Mesenchymal stem cell (in vitro differentiated cells and primary cell): ENCODE results near the gene PLIN5.

Source experiments
- DNase-seq: peaks from one replicate; pipeline ENCODE4 v3.0.0-alpha.2; 2013
- H2AFZ ChIP-seq: one replicate; pipeline ENCODE4 v1.6.1; 2013; ENCODE audit warnings: low read depth, mild to moderate bottlenecking, control low read depth, inconsistent platforms, low read length, moderate library complexity
- H2AK5ac ChIP-seq: 2 replicates; pipeline ENCODE4 v1.6.1; 2013; ENCODE audit warnings: low read length, moderate library complexity, mild to moderate bottlenecking, inconsistent platforms; ENCODE audit not compliant: severe bottlenecking
- H2BK120ac ChIP-seq: one replicate; pipeline ENCODE4 v1.6.1; 2013; ENCODE audit warnings: low read depth, mild to moderate bottlenecking, inconsistent platforms, low read length, moderate library complexity
- H2BK12ac ChIP-seq, 2 experiments: one replicate each; pipeline ENCODE4 v1.6.1; 2013; ENCODE audit warnings: inconsistent platforms in 2 of 2, low read length in 2 of 2, mild to moderate bottlenecking in 2 of 2, moderate library complexity in 2 of 2, control low read depth in 1 of 2
- H2BK15ac ChIP-seq: one replicate; pipeline ENCODE4 v1.6.1; 2013; ENCODE audit warnings: mild to moderate bottlenecking, low read depth, inconsistent platforms; ENCODE audit not compliant: poor library complexity, severe bottlenecking
- H2BK5ac ChIP-seq: 2 replicates; pipeline ENCODE4 v1.6.1; 2013; ENCODE audit warnings: low read depth, mild to moderate bottlenecking, low read length, control low read depth, inconsistent platforms; ENCODE audit not compliant: poor library complexity, severe bottlenecking
- H3K14ac ChIP-seq, 2 experiments: one replicate each; pipeline ENCODE4 v1.6.1; 2013; ENCODE audit warnings: inconsistent platforms in 2 of 2, low read length in 2 of 2, control low read depth in 1 of 2, mild to moderate bottlenecking in 1 of 2, moderate library complexity in 1 of 2
- H3K18ac ChIP-seq, 2 experiments: one replicate each; pipeline ENCODE4 v1.6.1; 2013; ENCODE audit warnings: inconsistent platforms in 2 of 2, low read length in 2 of 2, control low read depth in 1 of 2, low read depth in 1 of 2, mild to moderate bottlenecking in 1 of 2
- H3K23ac ChIP-seq, 2 experiments: one replicate each; pipeline ENCODE4 v1.6.1; 2013; ENCODE audit warnings: inconsistent platforms in 2 of 2, low read length in 2 of 2, mild to moderate bottlenecking in 2 of 2, moderate library complexity in 2 of 2, control low read depth in 1 of 2
- H3K27ac ChIP-seq: 2 replicates; pipeline ENCODE4 v1.5.1; 2013; ENCODE audit warnings: mild to moderate bottlenecking, moderate library complexity, low read length, control low read depth, inconsistent platforms; ENCODE audit not compliant: poor library complexity, severe bottlenecking
- H3K27me3 ChIP-seq, 2 experiments: 2 replicates each; pipeline versions ENCODE4 v1.6.1 to v1.7.0; 2013; ENCODE audit warnings: low read length in 2 of 2, mild to moderate bottlenecking in 2 of 2, moderate library complexity in 2 of 2, control low read depth in 1 of 2, inconsistent platforms in 1 of 2; ENCODE audit not compliant: control insufficient read depth in 1 of 2, insufficient read depth in 1 of 2
- H3K36me3 ChIP-seq, 2 experiments: 2 replicates each; pipeline versions ENCODE4 v1.6.1 to v1.7.0; 2013; ENCODE audit warnings: low read length in 2 of 2, control low read depth in 1 of 2, inconsistent platforms in 1 of 2, low read depth in 1 of 2, mild to moderate bottlenecking in 1 of 2; ENCODE audit not compliant: insufficient read depth in 2 of 2, control insufficient read depth in 1 of 2
- H3K4ac ChIP-seq, 2 experiments: one replicate each; pipeline ENCODE4 v1.6.1; 2013; ENCODE audit warnings: inconsistent platforms in 2 of 2, low read length in 2 of 2, mild to moderate bottlenecking in 2 of 2, moderate library complexity in 2 of 2, control low read depth in 1 of 2, low read depth in 1 of 2
- H3K4me1 ChIP-seq: 2 replicates; pipeline ENCODE4 v1.6.1; 2013; ENCODE audit warnings: low read depth, low read length, control low read depth; ENCODE audit not compliant: control insufficient read depth, insufficient read depth
- H3K4me2 ChIP-seq: 2 replicates; pipeline ENCODE4 v1.6.1; 2013; ENCODE audit warnings: low read length, mild to moderate bottlenecking, inconsistent platforms; ENCODE audit not compliant: poor library complexity, severe bottlenecking
- H3K4me3 ChIP-seq, 2 experiments: 2 replicates each; pipeline versions ENCODE4 v1.5.1 to v1.7.0; 2013; ENCODE audit warnings: low read length in 2 of 2, mild to moderate bottlenecking in 2 of 2, control low read depth in 1 of 2, low read depth in 1 of 2; ENCODE audit not compliant: insufficient read depth in 1 of 2
- H3K79me1 ChIP-seq: replicated peaks from 2 replicates; pipeline ENCODE4 v1.6.1; 2013; ENCODE audit warnings: mild to moderate bottlenecking, control low read depth, low read length, inconsistent platforms; ENCODE audit not compliant: poor library complexity, severe bottlenecking
- H3K9ac ChIP-seq: 2 replicates; pipeline ENCODE4 v1.7.0; 2013; ENCODE audit warnings: mild to moderate bottlenecking, low read length, moderate library complexity
- H3K9me3 ChIP-seq: 2 replicates; pipeline ENCODE4 v1.7.0; 2013; ENCODE audit warnings: mild to moderate bottlenecking, low read length; ENCODE audit not compliant: control insufficient read depth
- H4K8ac ChIP-seq: one replicate; pipeline ENCODE4 v1.6.1; 2013; ENCODE audit warnings: inconsistent platforms, mild to moderate bottlenecking, low read length, moderate library complexity
- H4K91ac ChIP-seq: one replicate; pipeline ENCODE4 v1.6.1; 2013; ENCODE audit warnings: mild to moderate bottlenecking, low read length, inconsistent platforms
- WGBS: methylation state at CpG from one replicate; pipeline ENCODE4 v1.1.7; 2013; ENCODE audit warnings: mixed read lengths; 5-methylcytosine and 5-hydroxymethylcytosine counted together

PLIN5 gene

GRCh38 chr19:4517451-4518057, 17.5 kb downstream of the PLIN5 start:
- no peaks in the 10 kb centered on the region for H3K36me3 ChIP-seq
- WGBS = 91% methylated on average over 24 of the region's 24 CpGs
- no peak overlapping the region for H3K27ac ChIP-seq
- peaks cover 25% of the 10 kb centered on the region for H3K4me1 ChIP-seq
- H2BK120ac ChIP-seq = no peak overlapping the region
- DNase-seq = no peak
- no peak overlapping the region for H3K14ac ChIP-seq
- no peak overlapping the region for H3K4ac ChIP-seq
- no peak overlapping the region for H3K23ac ChIP-seq
- H2BK5ac ChIP-seq = no peak overlapping the region
- peak overlapping the region in 1 of 2 experiments; percentile 10 for H3K4me3 ChIP-seq
- H3K9me3 ChIP-seq = no peaks in the 10 kb centered on the region
- no peak overlapping the region for H2AK5ac ChIP-seq
- H2BK15ac ChIP-seq = no peak overlapping the region
- peaks cover 0 to 25% of the 10 kb centered on the region in 2 experiments for H3K27me3 ChIP-seq
- no peak overlapping the region for H3K4me2 ChIP-seq
- H3K18ac ChIP-seq = no peak overlapping the region
- H2BK12ac ChIP-seq = no peak overlapping the region
- H4K8ac ChIP-seq = no peak overlapping the region
- H4K91ac ChIP-seq = no peak overlapping the region
- no peak overlapping the region for H2AFZ ChIP-seq
- H3K9ac ChIP-seq = no peak overlapping the region
- H3K79me1 ChIP-seq = no peaks in the 10 kb centered on the region

- Histone ChIP-seq H3K36me3 (no peaks in the 10 kb centered on the region), H2AK5ac (no peak overlapping the region), H2BK15ac (no peak overlapping the region), H3K27ac (no peak overlapping the region), H3K27me3 (peaks cover 0 to 25% of the 10 kb centered on the region in 2 experiments), H3K9me3 (no peaks in the 10 kb centered on the region), H2BK12ac (no peak overlapping the region), H2AFZ (no peak overlapping the region), H3K14ac (no peak overlapping the region), H2BK5ac (no peak overlapping the region), H3K79me1 (no peaks in the 10 kb centered on the region), H3K9ac (peak overlapping the region; percentile 36), H4K8ac (no peak overlapping the region), H4K91ac (peak overlapping the region; percentile 46), H2BK120ac (no peak overlapping the region), H3K4me3 (no peak overlapping the region), H3K4me1 (peaks cover 25% of the 10 kb centered on the region), H3K23ac (no peak overlapping the region), H3K4ac (no peak overlapping the region), H3K4me2 (no peak overlapping the region), H3K18ac (no peak overlapping the region)
- DNase-seq = no peak
- whole genome bisulfite sequencing = 74% methylated on average over 8 of the region's 8 CpGs
Measured at GRCh38 chr19:4516939-4517300, 18.1 kb downstream of the PLIN5 start.

DNA sequence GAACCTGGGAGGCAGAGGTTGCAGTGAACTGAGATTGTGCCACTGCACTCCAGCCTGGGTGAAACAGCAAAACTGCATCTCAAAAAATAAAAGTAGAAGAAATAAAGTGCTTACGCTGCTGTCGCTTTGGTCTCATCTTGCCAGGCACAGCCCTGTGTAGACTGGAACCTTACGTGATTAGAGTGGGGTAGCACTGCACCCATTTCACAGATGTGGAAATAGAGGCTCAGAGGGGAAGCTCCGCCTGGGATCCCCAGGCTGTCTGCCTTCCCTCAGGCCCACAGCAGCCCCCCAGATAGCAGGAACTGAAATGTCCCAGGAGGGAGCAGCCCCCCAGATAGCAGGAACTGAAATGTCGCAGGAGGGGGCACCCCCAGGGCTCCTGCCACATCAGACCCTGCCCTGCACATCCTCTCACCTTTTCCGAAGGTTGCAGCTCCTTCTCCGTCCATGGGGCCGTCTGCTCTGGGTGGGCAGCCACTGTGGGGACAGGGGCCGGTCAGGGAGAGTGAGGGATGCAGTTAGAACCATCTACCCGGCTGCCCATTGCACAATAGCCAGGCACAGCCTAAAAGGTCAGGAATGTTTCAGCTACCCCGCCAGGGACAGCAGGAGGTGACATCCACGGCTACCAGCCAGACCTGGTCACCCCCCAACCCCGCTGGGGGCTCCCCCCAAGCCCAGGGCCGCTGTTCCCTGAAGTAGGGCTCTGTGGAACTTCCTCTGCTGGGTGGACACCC, 18.7 kb downstream of the PLIN5 start:
- no peak overlapping the region for H3K23ac ChIP-seq
- H2BK120ac ChIP-seq = no peak overlapping the region
- no peak overlapping the region for H4K91ac ChIP-seq
- no peak overlapping the region for H3K14ac ChIP-seq
- no peak overlapping the region for H3K18ac ChIP-seq
- H2AK5ac ChIP-seq = no peak overlapping the region
- no peaks in the 10 kb centered on the region for H3K9me3 ChIP-seq
- peaks cover 21% of the 10 kb centered on the region for H3K4me1 ChIP-seq
- no peak overlapping the region for H3K27ac ChIP-seq
- H3K36me3 ChIP-seq = no peaks in the 10 kb centered on the region
- WGBS = 81% methylated on average over 14 of the region's 14 CpGs
- H2BK15ac ChIP-seq = no peak overlapping the region
- no peak overlapping the region for H3K4me3 ChIP-seq
- H2AFZ ChIP-seq = no peak overlapping the region
- peaks cover 0 to 25% of the 10 kb centered on the region in 2 experiments for H3K27me3 ChIP-seq
- no peak overlapping the region for H3K4me2 ChIP-seq
- H3K9ac ChIP-seq = no peak overlapping the region
- H2BK12ac ChIP-seq = no peak overlapping the region
- no peak for DNase-seq
- H4K8ac ChIP-seq = no peak overlapping the region
- no peak overlapping the region for H2BK5ac ChIP-seq
- H3K4ac ChIP-seq = no peak overlapping the region
- H3K79me1 ChIP-seq = no peaks in the 10 kb centered on the region

GRCh38 chr19:4515732-4516131, 19.3 kb downstream of the PLIN5 start:
- Histone ChIP-seq H3K14ac (no peak overlapping the region), H4K91ac (no peak overlapping the region), H4K8ac (no peak overlapping the region), H3K23ac (no peak overlapping the region), H3K9ac (no peak overlapping the region), H3K27me3 (peaks cover 0 to 25% of the 10 kb centered on the region in 2 experiments), H3K4me2 (no peak overlapping the region), H2BK15ac (no peak overlapping the region), H3K9me3 (no peaks in the 10 kb centered on the region), H2BK5ac (no peak overlapping the region), H3K4ac (no peak overlapping the region), H2AK5ac (no peak overlapping the region), H3K36me3 (no peaks in the 10 kb centered on the region), H3K79me1 (no peaks in the 10 kb centered on the region), H3K4me1 (peaks cover 19% of the 10 kb centered on the region), H3K4me3 (no peak overlapping the region), H2AFZ (no peak overlapping the region), H2BK12ac (no peak overlapping the region), H2BK120ac (no peak overlapping the region), H3K18ac (no peak overlapping the region), H3K27ac (no peak overlapping the region)
- WGBS = 85% methylated on average over 3 of the region's 5 CpGs
- DNase-seq = no peak
